ENCODE measurements around the gene SERP2. TPM values are rescaled to one million over a fixed set of nuclear protein-coding genes. Genes with fewer than 3 reads are reported as not detected.

The SERP2 gene
- total and polyA plus RNA-seq, 2 of the 13 experiments (the other 11 are each of a cell fraction or from before 2014, with no cell fraction given): not detected

- TF ChIP-seq RARA (CRISPR knock-in tag; IDR thresholded peaks at IDR 0.05): no peak
- no peak for TF ChIP-seq ZNF256 (CRISPR knock-in tag; conservative IDR thresholded peaks at IDR 0.05)
- TF ChIP-seq RERE (CRISPR knock-in tag; IDR thresholded peaks at IDR 0.05; ENCODE audit: low read depth): no peak
- no peak for TF ChIP-seq SYNCRIP (IDR thresholded peaks at IDR 0.05; ENCODE audit: insufficient read depth, low read depth, low read length)
- TF ChIP-seq ZBTB8A (CRISPR knock-in tag; IDR thresholded peaks at IDR 0.05; ENCODE audit: borderline replicate concordance, low read depth): no peak
- no peak for TF ChIP-seq SRSF1 (optimal IDR thresholded peaks at IDR 0.05; ENCODE audit: low read depth, low read length)
- no peak overlapping the region for H2AFZ ChIP-seq (ENCODE audit: low read length)
- DNase-seq (ENCODE audit: low spot score) (no peak), FAIRE-seq (no peak), ATAC-seq (no peak)
- intact Hi-C loops (cut with micrococcal nuclease; ENCODE audit: unreplicated experiment) (loop anchor here (5.0 kb wide), 1 partner anchor 34 kb away; no protein-coding TSS in a partner anchor), in situ Hi-C loops (cut with HindIII; ENCODE audit: extremely low pct_ligation_motif_present, low pct_unique_long_range_greater_than_20kb) (no loop called here)
- CTCF ChIA-PET (ENCODE audit: low intra/inter-chr PET ratio, low total read pairs): no interaction called here
- POLR2A ChIA-PET: interaction anchor here (0.6 kb wide), 1 partner anchor 68 kb away, joined by 3 read pairs; no protein-coding TSS in a partner anchor
- no peaks in the 10 kb centered on the region for H4K20me1 ChIP-seq (ENCODE audit: insufficient read depth, low read length)
- no peak overlapping the region for H3K4me2 ChIP-seq (ENCODE audit: low read depth, low read length)
- H3K36me3 ChIP-seq (replicated peaks in 1 of 2; ENCODE audit: control insufficient read depth in 1 of 2, insufficient read depth in 2 of 2, low read length in 2 of 2): no peaks in the 10 kb centered on the region
- H3K79me2 ChIP-seq (ENCODE audit: insufficient read depth, low read length): no peaks in the 10 kb centered on the region
- peaks cover 52% of the 10 kb centered on the region for H3K4me1 ChIP-seq (ENCODE audit: insufficient read depth, low read length)
- BruUV-seq (replicated peaks): no TSS peak
- H3K4me3 ChIP-seq (replicated peaks in 1 of 3; ENCODE audit: insufficient read depth in 1 of 3, low read depth in 2 of 3, low read length in 3 of 3): no peak overlapping the region
- no peak overlapping the region for H3K27ac ChIP-seq (ENCODE audit: extremely low read length, insufficient read depth, low read length)
- no peaks in the 10 kb centered on the region for H3K9me3 ChIP-seq (ENCODE audit: low read length)
- H3K27me3 ChIP-seq (ENCODE audit: control insufficient read depth in 1 of 2, insufficient read depth in 2 of 2, low read length in 2 of 2): no peaks in the 10 kb centered on the region; a peak in 2 of 5 replicates
- WGBS (ENCODE audit: low lambda C conversion rate): 17% methylated on average over 5 of the region's 5 CpGs
- H3K9ac ChIP-seq (ENCODE audit: insufficient read depth, low read depth, low read length): no peak overlapping the region
Measured at GRCh38 chr13:44368599-44369368, 4.8 kb upstream of the SERP2 start.

Measured in HepG2 (cell line).